Measurements from ENCODE around the gene IRF2BP1. TPM values are rescaled to one million over a fixed set of nuclear protein-coding genes. Genes with fewer than 3 reads are reported as not detected.

Gene IRF2BP1
- total and polyA plus RNA-seq, 8 donors: 13.7 to 24.7 (median 19.2) TPM

GRCh38 chr19:45847663-45848062, 38.3 kb downstream of the IRF2BP1 start:
- H3K9me3 ChIP-seq: no peaks in the 10 kb centered on the region
- intact Hi-C loops (cut with DNase I): no loop called here
- H3K27ac ChIP-seq: no peak overlapping the region
- peaks cover 0 to 100% of the 10 kb centered on the region in 2 donors for H3K36me3 ChIP-seq
- no peaks in the 10 kb centered on the region for H3K27me3 ChIP-seq
- ATAC-seq (no peak), DNase-seq (peak in 1 of 4 donors; percentile 36)
- no peaks in the 10 kb centered on the region for H3K4me1 ChIP-seq
- no peak overlapping the region for H3K4me3 ChIP-seq
- TF ChIP-seq, protein P1, sequence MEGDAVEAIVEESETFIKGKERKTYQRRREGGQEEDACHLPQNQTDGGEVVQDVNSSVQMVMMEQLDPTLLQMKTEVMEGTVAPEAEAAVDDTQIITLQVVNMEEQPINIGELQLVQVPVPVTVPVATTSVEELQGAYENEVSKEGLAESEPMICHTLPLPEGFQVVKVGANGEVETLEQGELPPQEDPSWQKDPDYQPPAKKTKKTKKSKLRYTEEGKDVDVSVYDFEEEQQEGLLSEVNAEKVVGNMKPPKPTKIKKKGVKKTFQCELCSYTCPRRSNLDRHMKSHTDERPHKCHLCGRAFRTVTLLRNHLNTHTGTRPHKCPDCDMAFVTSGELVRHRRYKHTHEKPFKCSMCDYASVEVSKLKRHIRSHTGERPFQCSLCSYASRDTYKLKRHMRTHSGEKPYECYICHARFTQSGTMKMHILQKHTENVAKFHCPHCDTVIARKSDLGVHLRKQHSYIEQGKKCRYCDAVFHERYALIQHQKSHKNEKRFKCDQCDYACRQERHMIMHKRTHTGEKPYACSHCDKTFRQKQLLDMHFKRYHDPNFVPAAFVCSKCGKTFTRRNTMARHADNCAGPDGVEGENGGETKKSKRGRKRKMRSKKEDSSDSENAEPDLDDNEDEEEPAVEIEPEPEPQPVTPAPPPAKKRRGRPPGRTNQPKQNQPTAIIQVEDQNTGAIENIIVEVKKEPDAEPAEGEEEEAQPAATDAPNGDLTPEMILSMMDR (IDR thresholded peaks at IDR 0.05): no peak

GRCh38 chr19:45842198-45842597, 43.7 kb downstream of the IRF2BP1 start:
- Histone ChIP-seq H3K9me3 (no peaks in the 10 kb centered on the region), H3K36me3 (peaks cover 0 to 100% of the 10 kb centered on the region in 2 donors), H3K27ac (no peak overlapping the region), H3K4me1 (no peaks in the 10 kb centered on the region), H3K27me3 (no peaks in the 10 kb centered on the region), H3K4me3 (no peak overlapping the region)
- DNase-seq (no peak), ATAC-seq (no peak)
- TF ChIP-seq, protein P1 (IDR thresholded peaks at IDR 0.05): no peak
- intact Hi-C loops (cut with DNase I): no loop called here

GRCh38 chr19:45834970-45835369, 51.0 kb downstream of the IRF2BP1 start:
- Histone ChIP-seq H3K27me3 (no peaks in the 10 kb centered on the region), H3K27ac (no peak overlapping the region), H3K4me1 (no peaks in the 10 kb centered on the region), H3K9me3 (no peaks in the 10 kb centered on the region), H3K36me3 (peaks cover 3 to 100% of the 10 kb centered on the region in 2 donors), H3K4me3 (no peak overlapping the region)
- ATAC-seq: peak; percentile 93
- peak in 1 of 4 donors; percentile 72 for DNase-seq
- TF ChIP-seq, protein P1 (IDR thresholded peaks at IDR 0.05): no peak
- intact Hi-C loops (cut with DNase I): no loop called here

Other genes starting within 250 kb of the IRF2BP1 start
- 10 to 100 TPM; 54.2 to 76.4 TPM for gene EML2, start 246.7 kb downstream of the IRF2BP1 start, total RNA-seq
- gene EML2, start 246.7 kb downstream of the IRF2BP1 start, polyA plus RNA-seq (ENCODE audit: insufficient read length in 6 of 6): 10 to 100 TPM; 21.8 to 31.7 (median 27.2) TPM
- 1 to 10 TPM; 5.4 to 5.7 TPM for gene GIPR, start 217.9 kb downstream of the IRF2BP1 start, total RNA-seq
- 1 to 10 TPM; 2.8 to 9.7 (median 4.9) TPM for gene GIPR, start 217.9 kb downstream of the IRF2BP1 start, polyA plus RNA-seq (ENCODE audit: insufficient read length in 6 of 6)
- gene SNRPD2, start 194.2 kb downstream of the IRF2BP1 start, total RNA-seq: 100 to 1,000 TPM; 276 to 306 TPM
- 100 to 1,000 TPM; 311 to 392 (median 345) TPM for gene SNRPD2, start 194.2 kb downstream of the IRF2BP1 start, polyA plus RNA-seq (ENCODE audit: insufficient read length in 6 of 6)
- 1 to 10 TPM; 7.7 to 8.7 TPM for gene QPCTL, start 193.5 kb downstream of the IRF2BP1 start, total RNA-seq
- gene QPCTL, start 193.5 kb downstream of the IRF2BP1 start, polyA plus RNA-seq (ENCODE audit: insufficient read length in 6 of 6): 10 to 100 TPM in 3 of 6 donors, 1 to 10 TPM in 3; 7.8 to 13.3 (median 10.2) TPM
- 10 to 100 TPM; 16.6 to 18.4 TPM for gene FBXO46, start 155.2 kb downstream of the IRF2BP1 start, total RNA-seq
- gene FBXO46, start 155.2 kb downstream of the IRF2BP1 start, polyA plus RNA-seq (ENCODE audit: insufficient read length in 6 of 6): 10 to 100 TPM; 12.6 to 19.2 (median 16.8) TPM
- gene MEIOSIN, start 152.7 kb downstream of the IRF2BP1 start, total RNA-seq: not detected
- gene MEIOSIN, start 152.7 kb downstream of the IRF2BP1 start, polyA plus RNA-seq (ENCODE audit: insufficient read length in 6 of 6): not detected
- 10 to 100 TPM; 14.0 to 21.7 TPM for gene SIX5, start 116.9 kb downstream of the IRF2BP1 start, total RNA-seq
- gene SIX5, start 116.9 kb downstream of the IRF2BP1 start, polyA plus RNA-seq (ENCODE audit: insufficient read length in 6 of 6): 10 to 100 TPM; 11.5 to 25.0 (median 20.5) TPM
- 10 to 100 TPM; 44.6 to 50.0 TPM for gene DMPK, start 103.7 kb downstream of the IRF2BP1 start, total RNA-seq
- 10 to 100 TPM; 55.3 to 81.7 (median 62.0) TPM for gene DMPK, start 103.7 kb downstream of the IRF2BP1 start, polyA plus RNA-seq (ENCODE audit: insufficient read length in 6 of 6)
- 10 to 100 TPM; 49.0 to 49.3 TPM for gene DMWD, start 93.3 kb downstream of the IRF2BP1 start, total RNA-seq
- 10 to 100 TPM; 29.6 to 51.4 (median 33.2) TPM for gene DMWD, start 93.3 kb downstream of the IRF2BP1 start, polyA plus RNA-seq (ENCODE audit: insufficient read length in 6 of 6)
- under 1 TPM in 1 of 2 donors, not detected in 1; 0.13 TPM for gene RSPH6A, start 70.8 kb downstream of the IRF2BP1 start, total RNA-seq
- gene RSPH6A, start 70.8 kb downstream of the IRF2BP1 start, polyA plus RNA-seq (ENCODE audit: insufficient read length in 6 of 6): under 1 TPM in 1 of 6 donors, not detected in 5; 0.09 TPM
- gene SYMPK, start 23.0 kb downstream of the IRF2BP1 start, total RNA-seq: 10 to 100 TPM; 69.0 to 69.3 TPM
- 10 to 100 TPM; 65.6 to 77.6 (median 68.7) TPM for gene SYMPK, start 23.0 kb downstream of the IRF2BP1 start, polyA plus RNA-seq (ENCODE audit: insufficient read length in 6 of 6)
- 1 to 10 TPM in 1 of 2 donors, under 1 TPM in 1; 0.45 to 1.6 TPM for gene FOXA3, start 21.8 kb downstream of the IRF2BP1 start, total RNA-seq
- 1 to 10 TPM; 1.1 to 3.1 (median 1.6) TPM for gene FOXA3, start 21.8 kb downstream of the IRF2BP1 start, polyA plus RNA-seq (ENCODE audit: insufficient read length in 6 of 6)
- 1 to 10 TPM; 7.2 to 8.7 TPM for gene MYPOP, start 16.5 kb upstream of the IRF2BP1 start, total RNA-seq
- gene MYPOP, start 16.5 kb upstream of the IRF2BP1 start, polyA plus RNA-seq (ENCODE audit: insufficient read length in 6 of 6): 1 to 10 TPM; 3.6 to 6.9 (median 4.8) TPM
- not detected for gene NANOS2, start 28.6 kb upstream of the IRF2BP1 start, total RNA-seq
- gene NANOS2, start 28.6 kb upstream of the IRF2BP1 start, polyA plus RNA-seq (ENCODE audit: insufficient read length in 6 of 6): not detected
- gene NOVA2, start 87.7 kb upstream of the IRF2BP1 start, total RNA-seq: 10 to 100 TPM in 1 of 2 donors, 1 to 10 TPM in 1; 6.4 to 12.6 TPM
- gene NOVA2, start 87.7 kb upstream of the IRF2BP1 start, polyA plus RNA-seq (ENCODE audit: insufficient read length in 6 of 6): 10 to 100 TPM in 4 of 6 donors, 1 to 10 TPM in 2; 7.1 to 13.9 (median 11.5) TPM
- gene CCDC61, start 109.3 kb upstream of the IRF2BP1 start, total RNA-seq: 10 to 100 TPM; 15.9 to 17.3 TPM
- 10 to 100 TPM; 12.1 to 15.9 (median 14.3) TPM for gene CCDC61, start 109.3 kb upstream of the IRF2BP1 start, polyA plus RNA-seq (ENCODE audit: insufficient read length in 6 of 6)
- 1 to 10 TPM in 1 of 2 donors, under 1 TPM in 1; 0.38 to 6.3 TPM for gene PGLYRP1, start 136.9 kb upstream of the IRF2BP1 start, total RNA-seq
- 1 to 10 TPM in 2 of 6 donors, under 1 TPM in 4; 0.31 to 2.0 (median 0.89) TPM for gene PGLYRP1, start 136.9 kb upstream of the IRF2BP1 start, polyA plus RNA-seq (ENCODE audit: insufficient read length in 6 of 6)
- not detected for gene IGFL4, start 154.9 kb upstream of the IRF2BP1 start, total RNA-seq
- 1 to 10 TPM in 3 of 6 donors, under 1 TPM in 3; 0.48 to 1.2 (median 1.0) TPM for gene IGFL4, start 154.9 kb upstream of the IRF2BP1 start, polyA plus RNA-seq (ENCODE audit: insufficient read length in 6 of 6)
- gene IGFL3, start 238.5 kb upstream of the IRF2BP1 start, total RNA-seq: not detected
- not detected for gene IGFL3, start 238.5 kb upstream of the IRF2BP1 start, polyA plus RNA-seq (ENCODE audit: insufficient read length in 6 of 6)